Lung microvascular endothelial cell (primary cell): ENCODE results near the gene MUC5AC. TPM values are rescaled to one million over a fixed set of nuclear protein-coding genes. Genes with fewer than 3 reads are reported as not detected.
"Not testable (repeated sequence)": the region's sequence is repeated elsewhere in the genome, so short reads cannot be mapped to it uniquely, and the experiment has no call there.

Experiments
- DNase-seq, 2 donors: peaks; one replicate each; pipeline versions ENCODE4 v3.0.0 to v3.0.0-alpha.2; 2010; ENCODE audit warnings: low read depth in 2 of 2
- total RNA-seq: library from RNA; depleted of rRNA; stranded (reverse); fragments of >200 nt; gene quantifications from 2 replicates; pipeline ENCODE4 v1.2.1, GENCODE V29; 2014

Gene MUC5AC
- total RNA-seq, 1 donor from 2014 or later = not detected

- no peak for DNase-seq
Measured at GRCh38 chr11:1140642-1141490, 16.9 kb upstream of the MUC5AC start.

- DNase-seq = no peak
Measured at GRCh38 chr11:1146365-1146764, 11.4 kb upstream of the MUC5AC start.

- no peak for DNase-seq
Measured at GRCh38 chr11:1147792-1148191, 10.0 kb upstream of the MUC5AC start.

GRCh38 chr11:1148752-1149180 lies 9.0 kb upstream of the MUC5AC start:
- no peak for DNase-seq

- DNase-seq = no peak
Measured at GRCh38 chr11:1149545-1149944, 8.2 kb upstream of the MUC5AC start.

- DNase-seq = no peak
Measured at GRCh38 chr11:1150116-1150515, 7.6 kb upstream of the MUC5AC start.

- peak; percentile 32 to 80 for DNase-seq
Measured at GRCh38 chr11:1150769-1151365, 6.9 kb upstream of the MUC5AC start.

- DNase-seq = no peak
Measured at GRCh38 chr11:1151366-1152315, 6.1 kb upstream of the MUC5AC start.

- DNase-seq = peak in 1 of 2 donors; percentile 27
Measured at GRCh38 chr11:1152316-1153104, 5.2 kb upstream of the MUC5AC start.

- DNase-seq = no peak
Measured at GRCh38 chr11:1153105-1153950, 4.4 kb upstream of the MUC5AC start.

GRCh38 chr11:1153951-1154493 lies 3.7 kb upstream of the MUC5AC start:
- DNase-seq = peak; percentile 65 to 93

GRCh38 chr11:1154656-1155055 lies 3.1 kb upstream of the MUC5AC start:
- DNase-seq = not testable (repeated sequence)

- DNase-seq = no peak
Measured at GRCh38 chr11:1155274-1155693, 2.5 kb upstream of the MUC5AC start.

- DNase-seq = no peak
Measured at GRCh38 chr11:1156506-1157340, 1.0 kb upstream of the MUC5AC start.

GRCh38 chr11:1157341-1157644 lies 460 bp upstream of the MUC5AC start:
- DNase-seq = no peak

- no peak for DNase-seq
Measured at GRCh38 chr11:1158681-1159487, 1.1 kb downstream of the MUC5AC start.

- DNase-seq = not testable (repeated sequence)
Measured at GRCh38 chr11:1159488-1160220, 1.9 kb downstream of the MUC5AC start.
